B cell (primary cell): Measurements from ENCODE around the gene ACYP1. TPM values are rescaled to one million over a fixed set of nuclear protein-coding genes. Genes with fewer than 3 reads are reported as not detected.

Experiments
- ATAC-seq: fragments of 200-7000 bp; cut with Tn5 transposase; one replicate; pipeline ENCODE4 v1.10.0; 2021; ENCODE audit warnings: low read depth, mild to moderate bottlenecking, moderate number of reproducible peaks, moderate library complexity
- CTCF ChIA-PET: fragments of 350-600 bp; sonication (Branson Sonifier 250); formaldehyde crosslinking; loops from one replicate; lab custom pipeline; 2021; ENCODE audit warnings: antibody characterized with exemption, inconsistent platforms; lab: Charles Lee
- POLR2A ChIA-PET: fragments of 350-600 bp; sonication (Branson Sonifier 250); formaldehyde crosslinking; loops from one replicate; lab custom pipeline; 2021; ENCODE audit warnings: antibody characterized with exemption; lab: Charles Lee
- DNase-seq: peaks from one replicate; pipeline ENCODE4 v3.0.0; 2013
- H2AFZ ChIP-seq: 2 replicates; pipeline ENCODE4 v1.6.1; 2012; ENCODE audit warnings: mild to moderate bottlenecking, low read depth, low read length; ENCODE audit not compliant: insufficient read depth, poor library complexity, severe bottlenecking
- H3K27ac ChIP-seq, 2 donors: 1 replicate in 1 of 2; 2 replicates in 1 of 2; pipeline ENCODE4 v1.5.1; 2012 to 2013; ENCODE audit warnings: low read length in 2 of 2, mild to moderate bottlenecking in 2 of 2, moderate library complexity in 1 of 2
- H3K27me3 ChIP-seq, 4 experiments: fragments of 200-600 bp in 1 of 4; sonication (generic) in 1 of 4; replicated peaks in 1 of 4; 1 replicate in 2 of 4; 2 replicates in 2 of 4; pipeline versions ENCODE4 v1.6.1 to v1.7.0; 2013 to 2016; ENCODE audit warnings: low read length in 3 of 4, mild to moderate bottlenecking in 2 of 4, mixed read lengths in 1 of 4, moderate library complexity in 1 of 4; ENCODE audit not compliant: insufficient read depth in 4 of 4, control insufficient read depth in 3 of 4; ENCODE audit errors: control extremely low read depth in 1 of 4
- H3K36me3 ChIP-seq, 2 experiments: replicated peaks in 1 of 2; 1 replicate in 1 of 2; 2 replicates in 1 of 2; pipeline versions ENCODE4 v1.6.1 to v1.7.1; 2013; ENCODE audit warnings: low read length in 1 of 2; ENCODE audit not compliant: insufficient read depth in 2 of 2, control insufficient read depth in 1 of 2; ENCODE audit errors: control extremely low read depth in 1 of 2, extremely low read depth in 1 of 2
- H3K4me1 ChIP-seq, 2 donors: fragments of 200-600 bp in 1 of 2; sonication (generic) in 1 of 2; 1 replicate in 1 of 2; 2 replicates in 1 of 2; pipeline versions ENCODE4 v1.5.1 to v1.6.1; 2013 to 2017; ENCODE audit warnings: low read length in 2 of 2; ENCODE audit not compliant: control insufficient read depth in 2 of 2, insufficient read depth in 2 of 2
- H3K4me2 ChIP-seq: replicated peaks from 2 replicates; pipeline ENCODE3; 2012; ENCODE audit warnings: mild to moderate bottlenecking, low read depth, low read length; ENCODE audit not compliant: poor library complexity, severe bottlenecking
- H3K4me3 ChIP-seq, 5 experiments: fragments of 200-600 bp in 1 of 5; sonication (generic) in 1 of 5; 1 replicate in 3 of 5; 2 replicates in 2 of 5; pipeline versions ENCODE4 v1.5.1 to v1.7.0; 2011 to 2016; ENCODE audit warnings: low read length in 4 of 5, mild to moderate bottlenecking in 4 of 5, low read depth in 2 of 5, control low read depth in 1 of 5, moderate library complexity in 1 of 5; ENCODE audit not compliant: insufficient read depth in 1 of 5; ENCODE audit errors: control extremely low read depth in 1 of 5, extremely low read depth in 1 of 5
- H3K79me2 ChIP-seq: fragments of 200-600 bp; sonication (generic); one replicate; pipeline ENCODE4 v1.6.0; 2016; ENCODE audit warnings: low read length; ENCODE audit not compliant: control insufficient read depth, insufficient read depth
- H3K9ac ChIP-seq: fragments of 200-600 bp; sonication (generic); 2 replicates; pipeline ENCODE4 v1.6.1; 2017; ENCODE audit warnings: mild to moderate bottlenecking, low read length, moderate library complexity
- H3K9me3 ChIP-seq, 3 donors: one replicate each; pipeline versions ENCODE4 v1.6.1 to v1.7.1; 2013; ENCODE audit warnings: low read length in 2 of 3; ENCODE audit not compliant: control insufficient read depth in 2 of 3, insufficient read depth in 1 of 3; ENCODE audit errors: control extremely low read depth in 1 of 3
- H4K20me1 ChIP-seq: 2 replicates; pipeline ENCODE4 v1.6.0; 2012; ENCODE audit warnings: mild to moderate bottlenecking, low read length; ENCODE audit not compliant: insufficient read depth, control insufficient read depth, poor library complexity, severe bottlenecking
- H3K27ac Mint-ChIP-seq: one replicate; pipeline ENCODE4 v1.8.0; 2021; ENCODE audit warnings: mixed read lengths
- H3K27me3 Mint-ChIP-seq: one replicate; pipeline ENCODE4 v1.8.0; 2021; ENCODE audit warnings: mixed read lengths
- H3K4me1 Mint-ChIP-seq: one replicate; pipeline ENCODE4 v1.8.0; 2021; ENCODE audit warnings: mixed read lengths
- H3K4me3 Mint-ChIP-seq: one replicate; pipeline ENCODE4 v1.8.0; 2021; ENCODE audit warnings: mixed read lengths
- H3K9me3 Mint-ChIP-seq: one replicate; pipeline ENCODE4 v1.8.0; 2022; ENCODE audit warnings: mixed read lengths; ENCODE audit not compliant: insufficient read depth
- CTCF ChIP-seq: fragments of 200-600 bp; IDR thresholded peaks from one replicate; pipeline ENCODE4 v1.8.0; 2022; ENCODE audit warnings: antibody characterized with exemption, mild to moderate bottlenecking
- EZH2 ChIP-seq: IDR thresholded peaks from 2 replicates; pipeline ENCODE4 v1.6.1; 2012; ENCODE audit warnings: borderline replicate concordance, low read depth, mild to moderate bottlenecking, moderate library complexity, low read length; ENCODE audit not compliant: insufficient read depth, poor library complexity, severe bottlenecking
- WGBS: methylation state at CpG from one replicate; pipeline ENCODE4 v1.1.5; 2013; ENCODE audit warnings: missing lambda C conversion rate; ENCODE audit not compliant: insufficient coverage; 5-methylcytosine and 5-hydroxymethylcytosine counted together
- intact Hi-C: fragments of 100-400 bp; cut with micrococcal nuclease; formaldehyde crosslinking; loops from one replicate; pipeline ENCODE4 v1.10.0; 2022
- polyA plus RNA-seq: library from polyadenylated mRNA; depleted of rRNA; stranded (reverse); fragments of >200 nt; gene quantifications from 2 replicates; pipeline ENCODE4 v1.2.3, GENCODE V29; 2012
- total RNA-seq, 2 donors: library from RNA; stranded (reverse); fragments of 120-200 nt in 1 of 2; gene quantifications; 1 replicate in 1 of 2; 2 replicates in 1 of 2; pipeline versions ENCODE4 v1.2.3 to v1.2.4, GENCODE V29; 2013 to 2022

The ACYP1 gene
- total and polyA plus RNA-seq, 2 donors (not counting 1 experiment from before 2014, with no cell fraction given): 38.3 to 46.7 TPM

GRCh38 chr14:75060420-75060819, 3.4 kb downstream of the ACYP1 start:
- intact Hi-C loops: loop anchor here (10.0 kb wide), 2 partner anchors 64 to 446 kb away; partner anchors contain the start of genes LTBP2 and NEK9
- H3K79me2 ChIP-seq: peaks cover 5% of the 10 kb centered on the region
- TF ChIP-seq EZH2 (no peak), CTCF (no peak)

GRCh38 chr14:75059642-75060041, 4.2 kb downstream of the ACYP1 start:
- intact Hi-C loops: loop anchor here (10.0 kb wide), 2 partner anchors 65 to 445 kb away; partner anchors contain the start of genes LTBP2 and NEK9

More at GRCh38 chr14:75060420-75060819, 3.4 kb downstream of the ACYP1 start:
- no peak overlapping the region for H3K27ac ChIP-seq
- ChIA-PET CTCF (no interaction called here), POLR2A (no interaction called here)
- peaks cover 0 to 2% of the 10 kb centered on the region in 2 experiments for H3K36me3 ChIP-seq
- Mint-ChIP-seq H3K4me3 (no peak overlapping the region), H3K27ac (no peak overlapping the region), H3K9me3 (no peaks in the 10 kb centered on the region), H3K27me3 (no peaks in the 10 kb centered on the region), H3K4me1 (peaks cover 20% of the 10 kb centered on the region)
- H3K9me3 ChIP-seq: peaks cover 0 to 2% (median 0%) of the 10 kb centered on the region in 3 donors
- H3K27me3 ChIP-seq: no peaks in the 10 kb centered on the region
- H3K4me2 ChIP-seq: no peak overlapping the region
- ATAC-seq (no peak), DNase-seq (no peak)
- no peak overlapping the region for H3K9ac ChIP-seq
- H3K4me1 ChIP-seq: peaks cover 8 to 10% of the 10 kb centered on the region in 2 donors
- H4K20me1 ChIP-seq: no peaks in the 10 kb centered on the region
- no CpG with 5 or more reads among the region's 2 CpGs for WGBS
- no peak overlapping the region for H2AFZ ChIP-seq
- H3K4me3 ChIP-seq: no peak overlapping the region

More at GRCh38 chr14:75059642-75060041, 4.2 kb downstream of the ACYP1 start:
- Mint-ChIP-seq H3K27me3 (no peaks in the 10 kb centered on the region), H3K27ac (no peak overlapping the region), H3K9me3 (no peaks in the 10 kb centered on the region), H3K4me1 (peaks cover 18% of the 10 kb centered on the region), H3K4me3 (no peak overlapping the region)
- Histone ChIP-seq H3K9me3 (peaks cover 0 to 2% (median 0%) of the 10 kb centered on the region in 3 donors), H4K20me1 (no peaks in the 10 kb centered on the region), H3K9ac (no peak overlapping the region), H3K4me1 (peaks cover 8 to 10% of the 10 kb centered on the region in 2 donors), H3K36me3 (peaks cover 0 to 2% of the 10 kb centered on the region in 2 experiments), H3K27ac (no peak overlapping the region), H3K4me2 (no peak overlapping the region), H3K27me3 (no peaks in the 10 kb centered on the region), H3K79me2 (peaks cover 5% of the 10 kb centered on the region), H2AFZ (no peak overlapping the region), H3K4me3 (no peak overlapping the region)
- ChIA-PET CTCF (no interaction called here), POLR2A (no interaction called here)
- ATAC-seq (no peak), DNase-seq (no peak)
- no CpG with 5 or more reads among the region's 2 CpGs for WGBS
- no peak for TF ChIP-seq EZH2
- no peak for TF ChIP-seq CTCF
